ENCODE data around the gene PTPRD.
"Not testable (repeated sequence)": the region's sequence is repeated elsewhere in the genome, so short reads cannot be mapped to it uniquely, and the experiment has no call there.

PTPRD gene

DNA sequence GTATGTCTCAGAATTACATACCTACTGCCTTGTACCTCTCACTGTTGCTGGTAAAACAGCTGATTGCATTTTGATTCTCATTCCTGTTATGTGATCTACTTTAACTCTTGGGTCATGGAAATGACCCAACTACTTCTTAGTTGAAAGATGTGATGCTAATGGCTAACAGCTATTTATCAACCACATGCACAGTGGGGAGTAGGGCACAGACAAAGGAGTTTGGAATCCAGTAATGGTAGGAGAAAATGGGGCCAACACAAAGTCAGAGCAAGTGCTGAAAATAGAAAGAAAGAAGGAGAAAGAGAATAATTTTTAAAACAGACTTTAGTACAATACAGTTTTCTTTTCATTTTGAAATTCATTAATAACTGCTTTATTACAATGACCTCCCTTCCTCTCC, 241.0 kb downstream of the PTPRD start:
- TF ChIP-seq, protein P1, sequence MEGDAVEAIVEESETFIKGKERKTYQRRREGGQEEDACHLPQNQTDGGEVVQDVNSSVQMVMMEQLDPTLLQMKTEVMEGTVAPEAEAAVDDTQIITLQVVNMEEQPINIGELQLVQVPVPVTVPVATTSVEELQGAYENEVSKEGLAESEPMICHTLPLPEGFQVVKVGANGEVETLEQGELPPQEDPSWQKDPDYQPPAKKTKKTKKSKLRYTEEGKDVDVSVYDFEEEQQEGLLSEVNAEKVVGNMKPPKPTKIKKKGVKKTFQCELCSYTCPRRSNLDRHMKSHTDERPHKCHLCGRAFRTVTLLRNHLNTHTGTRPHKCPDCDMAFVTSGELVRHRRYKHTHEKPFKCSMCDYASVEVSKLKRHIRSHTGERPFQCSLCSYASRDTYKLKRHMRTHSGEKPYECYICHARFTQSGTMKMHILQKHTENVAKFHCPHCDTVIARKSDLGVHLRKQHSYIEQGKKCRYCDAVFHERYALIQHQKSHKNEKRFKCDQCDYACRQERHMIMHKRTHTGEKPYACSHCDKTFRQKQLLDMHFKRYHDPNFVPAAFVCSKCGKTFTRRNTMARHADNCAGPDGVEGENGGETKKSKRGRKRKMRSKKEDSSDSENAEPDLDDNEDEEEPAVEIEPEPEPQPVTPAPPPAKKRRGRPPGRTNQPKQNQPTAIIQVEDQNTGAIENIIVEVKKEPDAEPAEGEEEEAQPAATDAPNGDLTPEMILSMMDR (IDR thresholded peaks at IDR 0.05; ENCODE audit: insufficient read depth, missing control alignments) = no peak
- FAIRE-seq (no peak), DNase-seq (ENCODE audit: insufficient read length, low spot score) (no peak)

DNA sequence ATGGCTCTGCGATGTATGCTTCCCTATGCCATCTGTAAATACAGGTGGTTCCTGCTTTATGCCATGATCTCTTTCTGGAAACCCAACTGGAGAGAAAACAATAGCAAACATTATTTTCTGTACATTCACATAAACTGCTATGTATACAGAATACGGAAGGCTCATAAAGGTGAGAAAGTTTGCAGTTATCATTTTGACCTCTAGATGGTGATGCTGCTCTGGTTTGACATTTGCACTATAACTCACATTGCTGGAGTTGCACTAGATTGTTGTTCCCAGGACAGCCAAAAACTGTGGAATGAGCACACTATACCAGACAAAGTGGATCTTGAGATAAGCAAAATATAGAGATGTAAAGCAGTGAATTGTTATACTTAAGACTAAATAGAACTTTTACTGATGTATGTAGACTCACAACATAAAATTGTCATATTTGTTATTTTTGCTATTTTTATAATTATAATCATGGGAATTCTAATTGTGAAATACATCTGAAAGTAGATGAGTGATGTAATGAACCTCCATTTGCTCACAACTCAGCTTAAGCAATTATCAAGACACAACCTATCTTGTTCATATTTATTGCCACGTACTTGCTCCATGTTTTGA, 246.5 kb downstream of the PTPRD start:
- DNase-seq (ENCODE audit: insufficient read length, low spot score) = no peak
- peak; percentile 90 for FAIRE-seq
- TF ChIP-seq, protein P1 (IDR thresholded peaks at IDR 0.05; ENCODE audit: insufficient read depth, missing control alignments) = peak; percentile 91

DNA sequence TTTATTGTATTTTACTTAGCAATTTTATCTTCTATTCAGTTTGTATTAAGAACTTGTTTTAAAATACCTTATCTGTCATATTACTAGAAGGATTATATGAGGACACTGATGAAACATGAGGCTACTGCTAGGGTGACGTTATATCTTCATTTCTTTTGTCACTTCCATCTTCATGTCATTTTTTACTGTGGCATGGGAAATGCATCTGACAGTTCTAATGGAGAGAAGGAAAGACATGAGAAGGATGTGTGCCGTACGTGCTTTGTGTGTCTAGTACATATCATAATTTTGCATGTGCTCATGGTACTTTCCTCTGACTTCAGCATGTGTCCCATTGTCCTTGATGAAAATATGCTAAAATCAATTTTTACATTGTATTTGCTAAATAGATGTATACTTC, 258.2 kb downstream of the PTPRD start:
- DNase-seq (ENCODE audit: insufficient read length, low spot score) (no peak), FAIRE-seq (no peak)
- TF ChIP-seq, protein P1 (IDR thresholded peaks at IDR 0.05; ENCODE audit: insufficient read depth, missing control alignments) = no peak

DNA sequence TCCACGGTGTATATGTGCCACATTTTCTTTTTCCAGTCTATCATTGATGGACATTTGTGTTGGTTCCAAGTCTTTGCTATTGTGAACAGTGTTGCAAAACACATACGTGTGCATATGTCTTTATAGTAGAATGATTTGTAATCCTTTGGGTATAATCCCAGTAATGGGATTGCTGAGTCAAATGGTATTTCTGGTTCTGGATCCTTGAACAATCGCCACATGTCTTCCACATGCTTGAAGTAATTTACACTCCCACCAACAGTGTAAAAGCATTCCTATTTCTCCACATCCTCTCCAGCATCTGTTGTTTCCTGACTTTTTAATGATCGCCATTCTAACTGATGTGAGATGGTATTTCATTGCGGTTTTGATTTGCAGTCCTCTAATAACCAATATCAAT, 267.2 kb downstream of the PTPRD start:
- not testable (repeated sequence) for DNase-seq (ENCODE audit: insufficient read length, low spot score); FAIRE-seq

DNA sequence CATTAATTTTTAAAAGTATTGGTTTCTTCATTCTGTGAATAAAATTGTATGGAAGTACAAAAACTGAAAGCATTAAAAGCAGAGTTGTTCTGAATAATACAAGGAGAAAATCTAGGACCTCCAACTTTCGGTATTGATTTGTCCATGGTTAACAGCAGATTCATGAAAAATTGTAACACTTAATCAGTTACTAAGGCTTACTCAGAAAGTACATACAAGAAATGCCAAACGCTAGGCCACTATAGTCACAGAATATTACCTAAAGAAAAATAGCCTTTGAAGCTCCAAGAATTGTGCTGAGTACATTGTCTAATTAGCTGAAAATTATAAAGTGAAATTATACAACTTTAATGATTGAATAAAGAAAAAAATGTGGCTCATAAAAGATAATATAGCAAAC, 271.7 kb downstream of the PTPRD start:
- DNase-seq (ENCODE audit: insufficient read length, low spot score) (no peak), FAIRE-seq (no peak)
- TF ChIP-seq, protein P1 (IDR thresholded peaks at IDR 0.05; ENCODE audit: insufficient read depth, missing control alignments) = no peak

DNA sequence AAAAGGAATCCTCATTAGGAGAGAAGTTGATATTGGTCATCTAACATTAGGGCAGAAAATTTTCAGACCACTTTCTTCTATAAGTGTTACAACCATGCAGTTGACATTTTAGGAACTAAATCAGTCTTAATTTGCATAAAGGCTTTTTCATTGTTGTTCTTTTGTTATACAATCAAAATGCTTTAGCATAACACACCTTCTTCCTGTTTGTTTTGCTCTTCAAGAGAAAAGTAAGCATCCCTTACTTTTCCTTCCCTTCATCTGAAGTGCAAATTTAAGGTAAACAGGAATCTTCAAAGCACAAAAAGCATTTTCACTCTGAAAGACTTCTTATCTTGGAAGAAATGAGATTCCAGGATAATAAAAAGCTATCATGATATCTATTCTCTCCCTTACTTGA, 273.6 kb downstream of the PTPRD start:
- FAIRE-seq (no peak), DNase-seq (ENCODE audit: insufficient read length, low spot score) (no peak)
- TF ChIP-seq, protein P1 (IDR thresholded peaks at IDR 0.05; ENCODE audit: insufficient read depth, missing control alignments) = no peak

DNA sequence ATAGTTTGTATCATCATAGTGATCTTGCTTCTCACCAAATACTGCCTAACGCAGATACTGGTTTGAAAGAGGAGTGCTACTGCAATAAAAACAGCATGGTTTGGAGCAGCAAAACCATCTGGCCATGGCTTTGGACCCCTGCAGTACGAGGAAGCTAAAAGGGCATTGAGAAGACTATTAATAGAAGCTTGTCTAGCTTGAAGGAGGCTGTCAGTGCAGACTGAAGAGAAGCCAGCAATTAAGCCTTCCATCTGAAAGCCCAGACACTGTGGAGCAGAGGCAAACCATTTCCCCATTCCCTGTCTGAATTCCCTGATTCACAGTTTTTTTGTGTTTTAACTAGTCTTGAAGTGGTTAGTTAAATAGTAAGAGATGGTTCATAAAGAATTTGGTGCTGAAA, 281.6 kb downstream of the PTPRD start:
- TF ChIP-seq, protein P1 (IDR thresholded peaks at IDR 0.05; ENCODE audit: insufficient read depth, missing control alignments) = no peak
- FAIRE-seq (no peak), DNase-seq (ENCODE audit: insufficient read length, low spot score) (no peak)

DNA sequence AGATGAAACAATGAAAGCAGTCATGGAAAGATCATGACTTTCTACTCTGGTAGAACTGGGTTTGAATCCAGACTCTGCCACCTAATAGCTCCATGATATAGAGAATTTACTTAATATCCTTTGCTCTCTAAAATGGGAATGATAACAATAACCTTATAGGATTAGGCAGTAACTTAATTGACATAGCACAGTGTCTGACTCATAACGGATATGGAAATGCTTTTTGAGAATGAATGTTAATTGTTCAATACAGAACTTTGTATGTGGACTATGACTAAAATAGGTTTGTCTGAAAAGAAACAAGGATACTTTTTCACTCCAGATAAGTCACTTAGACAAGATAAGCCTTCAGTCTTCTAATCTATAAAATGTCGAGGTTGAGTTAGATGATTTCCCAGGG, 330.7 kb downstream of the PTPRD start:
- DNase-seq (ENCODE audit: insufficient read length, low spot score) (no peak), FAIRE-seq (no peak)
- TF ChIP-seq, protein P1 (IDR thresholded peaks at IDR 0.05; ENCODE audit: insufficient read depth, missing control alignments) = no peak
